Erythroblast (primary cell): ENCODE measurements around the gene NUSAP1.
A peak's percentile ranks its signal among the peaks of the same experiment; 100 is the strongest.
"Not testable (repeated sequence)": the region's sequence is repeated elsewhere in the genome, so short reads cannot be mapped to it uniquely, and the experiment has no call there.

Source experiments
- DNase-seq, 2 experiments: peaks; one replicate each; lab custom pipeline; 2025; lab: John Stamatoyannopoulos, UW
- GATA1 ChIP-seq: IDR thresholded peaks from 2 replicates; pipeline ENCODE4 v1.6.1; 2011; ENCODE audit warnings: low read depth, mild to moderate bottlenecking, control low read depth, low read length, moderate library complexity
- POLR2A ChIP-seq: IDR thresholded peaks from 2 replicates; pipeline ENCODE4 v1.6.1; 2011; ENCODE audit warnings: mild to moderate bottlenecking, low read length

Gene NUSAP1

DNA sequence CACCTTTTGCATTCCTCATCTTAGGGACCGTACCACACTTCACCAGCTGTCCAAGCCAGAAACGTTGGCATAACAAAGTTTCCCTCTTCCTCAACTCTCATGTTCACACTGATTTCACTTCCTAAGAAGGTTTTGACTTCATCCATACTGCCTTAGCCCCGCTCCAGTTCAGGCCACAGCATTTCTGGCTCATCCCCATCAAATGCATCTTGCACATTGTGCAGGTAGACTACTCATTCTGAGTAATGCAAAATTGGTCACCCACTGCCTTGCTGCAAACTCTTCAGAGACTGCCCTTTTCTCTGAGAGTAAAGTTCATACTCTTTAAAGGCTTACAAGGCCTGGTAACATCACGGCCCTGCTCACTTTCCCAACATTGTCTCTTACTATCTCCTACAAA lies 8.8 kb downstream of the NUSAP1 start:
- no peak for TF ChIP-seq POLR2A
- TF ChIP-seq GATA1: no peak
- DNase-seq: no peak

DNA sequence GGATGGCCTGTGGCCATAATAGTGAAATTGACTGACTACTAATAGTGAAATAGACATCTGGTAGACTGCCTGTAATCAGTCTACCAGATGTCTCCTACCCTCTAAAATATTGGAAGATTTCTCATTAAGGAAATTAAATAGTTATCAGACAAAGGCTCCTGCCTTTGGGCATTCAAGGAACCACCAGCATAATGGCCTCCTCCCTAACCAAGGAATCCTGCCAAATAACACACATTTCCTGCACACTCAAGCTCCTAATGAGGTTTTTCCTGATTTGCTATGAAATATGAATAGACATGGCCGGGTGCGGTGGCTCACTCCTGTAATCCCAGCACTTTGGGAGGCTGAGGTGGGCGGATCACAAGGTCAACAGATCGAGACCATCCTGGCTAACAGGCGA lies 14.6 kb downstream of the NUSAP1 start:
- DNase-seq: no peak
- TF ChIP-seq POLR2A (no peak), GATA1 (no peak)

- TF ChIP-seq POLR2A (no peak), GATA1 (no peak)
- no peak for DNase-seq
These were observed 17.5 kb downstream of the NUSAP1 start for GRCh38 chr15:41350057-41350717.

GRCh38 chr15:41354371-41354770 lies 21.7 kb downstream of the NUSAP1 start:
- TF ChIP-seq POLR2A: no peak
- no peak for TF ChIP-seq GATA1

DNA sequence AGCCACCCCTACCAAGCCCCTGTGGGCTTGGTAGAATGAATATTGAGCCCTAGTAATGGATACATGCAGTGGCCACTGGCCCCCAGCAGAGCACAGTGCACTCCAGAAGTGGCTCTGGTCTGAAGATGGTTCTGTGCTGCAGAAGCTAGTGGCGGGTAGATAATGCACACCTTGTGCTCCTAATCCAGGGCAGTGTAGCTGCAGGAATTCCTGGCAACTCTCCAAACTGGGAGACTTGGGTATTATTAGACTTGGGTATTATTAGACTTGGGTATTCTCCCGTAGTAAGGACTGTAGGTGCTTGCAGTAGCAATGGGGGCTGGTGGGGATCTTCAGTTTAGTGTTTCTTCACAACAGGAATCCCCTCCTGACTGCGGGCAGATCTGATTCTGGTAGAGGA lies 34.7 kb downstream of the NUSAP1 start:
- no peak for TF ChIP-seq GATA1
- no peak for TF ChIP-seq POLR2A
- no peak for DNase-seq

More at GRCh38 chr15:41354371-41354770, 21.7 kb downstream of the NUSAP1 start:
- no peak for DNase-seq

- DNase-seq: no peak
- TF ChIP-seq GATA1: no peak
- no peak for TF ChIP-seq POLR2A
These were observed 45.3 kb downstream of the NUSAP1 start for GRCh38 chr15:41377978-41378377.

DNA sequence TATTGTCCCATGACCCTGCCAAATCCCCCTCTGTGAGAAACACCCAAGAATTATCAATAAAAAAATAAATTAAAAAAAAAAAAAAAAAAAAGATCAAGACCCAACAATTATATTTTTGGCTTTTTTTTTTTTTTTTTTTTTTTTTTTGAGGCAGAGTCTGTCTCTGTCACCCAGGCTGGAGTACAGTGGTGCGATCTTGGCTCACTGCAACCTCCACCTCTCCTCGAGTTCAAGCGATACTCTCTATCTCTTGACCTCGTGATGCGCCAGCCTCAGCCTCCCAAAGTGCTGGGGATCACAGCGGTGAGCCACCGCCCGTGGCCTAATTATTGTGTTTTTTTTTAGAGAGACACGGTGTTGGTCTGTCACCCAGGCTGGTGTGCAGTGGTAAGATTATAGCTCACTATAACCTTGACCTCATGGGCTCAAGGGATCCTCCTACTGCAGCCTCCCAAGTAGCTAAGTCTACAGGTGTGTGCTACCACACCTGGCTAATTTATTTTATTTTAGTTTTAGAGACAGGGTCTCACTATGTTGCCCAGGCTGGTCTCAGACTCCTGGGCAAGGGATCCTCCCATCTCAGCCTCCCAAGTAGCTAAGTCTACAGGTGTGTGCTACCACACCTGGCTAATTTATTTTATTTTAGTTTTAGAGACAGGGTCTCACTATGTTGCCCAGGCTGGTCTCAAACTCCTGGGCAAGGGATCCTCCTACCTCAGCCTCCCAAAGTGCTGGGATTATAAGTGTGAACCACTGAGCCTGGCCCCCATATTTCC lies 51.5 kb downstream of the NUSAP1 start:
- DNase-seq: not testable (repeated sequence)

- no peak for DNase-seq
- TF ChIP-seq POLR2A: no peak
- TF ChIP-seq GATA1: no peak
These were observed 55.0 kb downstream of the NUSAP1 start for GRCh38 chr15:41387646-41388045.

- no peak for DNase-seq
- no peak for TF ChIP-seq GATA1
- TF ChIP-seq POLR2A: no peak
These were observed 60.0 kb downstream of the NUSAP1 start for GRCh38 chr15:41392659-41393058.

DNA sequence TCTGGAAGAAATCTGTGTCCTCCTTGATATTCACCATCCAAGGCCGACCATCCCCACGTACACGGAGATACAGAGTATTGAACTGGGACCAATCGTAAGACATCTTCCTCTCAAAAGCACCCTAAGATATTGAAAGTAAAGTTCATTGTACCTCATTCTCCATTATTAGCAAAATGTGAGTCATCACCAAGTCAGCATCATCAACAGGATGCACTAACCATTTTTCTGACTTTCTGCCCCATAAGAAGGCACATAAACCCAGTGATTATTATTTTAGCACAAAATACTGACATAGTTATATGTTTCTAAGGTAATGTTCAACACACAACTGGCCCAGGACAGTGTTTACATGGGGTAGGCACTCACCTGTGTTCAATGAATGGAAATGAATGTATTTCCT lies 62.2 kb downstream of the NUSAP1 start:
- DNase-seq: no peak
- TF ChIP-seq POLR2A (no peak), GATA1 (no peak)

GRCh38 chr15:41396111-41396510 lies 63.4 kb downstream of the NUSAP1 start:
- no peak for DNase-seq
- TF ChIP-seq POLR2A: no peak
- no peak for TF ChIP-seq GATA1

GRCh38 chr15:41401904-41402267 lies 69.2 kb downstream of the NUSAP1 start:
- TF ChIP-seq POLR2A (no peak), GATA1 (no peak)
- DNase-seq: no peak

GRCh38 chr15:41407341-41407740 lies 74.7 kb downstream of the NUSAP1 start:
- DNase-seq: no peak
- TF ChIP-seq GATA1 (no peak), POLR2A (no peak)

GRCh38 chr15:41408234-41408641 lies 75.6 kb downstream of the NUSAP1 start:
- TF ChIP-seq GATA1: no peak
- no peak for TF ChIP-seq POLR2A
- DNase-seq: peak in 1 of 2 experiments; percentile 25
